ENCODE data around the gene SORBS1. TPM values are rescaled to one million over a fixed set of nuclear protein-coding genes. Genes with fewer than 3 reads are reported as not detected.

SORBS1 gene
- total and polyA plus RNA-seq, 2 of the 13 experiments (the other 11 are each of a cell fraction or from before 2014, with no cell fraction given): 16.8 to 39.8 TPM

DNA sequence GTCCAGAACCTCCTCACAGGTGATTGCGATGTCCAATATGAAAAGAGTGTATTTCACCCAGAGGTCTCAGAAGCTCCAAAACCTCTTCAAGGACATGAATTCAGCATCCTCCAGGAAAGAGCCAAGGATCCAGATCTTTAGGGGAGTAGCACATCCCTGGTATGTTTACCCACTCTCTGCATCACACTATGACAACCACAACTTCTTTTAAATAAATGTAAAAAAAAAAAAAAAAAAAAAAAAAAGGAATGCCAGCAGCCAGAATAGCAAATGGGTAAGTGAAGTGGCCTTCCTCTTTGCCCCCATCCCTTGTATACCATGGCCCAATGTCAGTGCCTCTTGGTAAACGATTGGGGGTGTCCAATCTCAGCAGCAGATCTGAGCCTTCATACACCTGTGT is 67.3 kb downstream of the SORBS1 start (continued):
- TF ChIP-seq, protein P1, sequence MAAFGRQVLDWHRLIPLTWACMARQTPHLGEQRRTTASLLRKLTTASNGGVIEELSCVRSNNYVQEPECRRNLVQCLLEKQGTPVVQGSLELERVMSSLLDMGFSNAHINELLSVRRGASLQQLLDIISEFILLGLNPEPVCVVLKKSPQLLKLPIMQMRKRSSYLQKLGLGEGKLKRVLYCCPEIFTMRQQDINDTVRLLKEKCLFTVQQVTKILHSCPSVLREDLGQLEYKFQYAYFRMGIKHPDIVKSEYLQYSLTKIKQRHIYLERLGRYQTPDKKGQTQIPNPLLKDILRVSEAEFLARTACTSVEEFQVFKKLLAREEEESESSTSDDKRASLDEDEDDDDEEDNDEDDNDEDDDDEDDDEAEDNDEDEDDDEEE (CRISPR knock-in tag; IDR thresholded peaks at IDR 0.05): no peak

DNA sequence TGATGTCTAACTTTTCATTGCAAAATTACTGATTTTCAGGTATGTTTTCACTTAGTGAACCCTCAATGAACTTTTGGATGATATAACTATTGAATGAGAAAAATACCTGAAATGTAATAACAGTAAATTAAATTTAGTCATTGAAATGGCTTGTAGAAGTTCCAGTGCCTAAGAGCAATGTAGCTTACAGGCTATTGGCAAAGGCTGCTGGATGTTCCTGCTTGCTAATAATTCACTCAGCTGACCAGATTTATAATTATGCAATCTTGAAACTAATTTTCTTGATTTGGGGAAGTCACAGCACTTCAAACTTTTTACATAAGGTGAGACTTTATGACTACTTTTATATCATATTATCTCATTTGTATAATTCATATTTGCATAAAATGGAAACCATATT is 73.2 kb downstream of the SORBS1 start:
- H3K4me1 ChIP-seq (ENCODE audit: insufficient read depth, low read length): peaks cover 42% of the 10 kb centered on the region
- POLR2A ChIA-PET: no interaction called here
- no peak for ATAC-seq

More for the DNA sequence above, 73.2 kb downstream of the SORBS1 start:
- no peak overlapping the region for H3K9ac ChIP-seq (ENCODE audit: insufficient read depth, low read depth, low read length)
- H3K79me2 ChIP-seq (ENCODE audit: insufficient read depth, low read length): peaks cover 29% of the 10 kb centered on the region
- no peaks in the 10 kb centered on the region for H4K20me1 ChIP-seq (ENCODE audit: insufficient read depth, low read length)
- BruUV-seq (replicated peaks): no TSS peak
- H3K36me3 ChIP-seq (replicated peaks in 1 of 2; ENCODE audit: control insufficient read depth in 1 of 2, insufficient read depth in 2 of 2, low read length in 2 of 2): peaks cover 9 to 43% of the 10 kb centered on the region in 2 experiments
- in situ Hi-C loops (cut with HindIII; ENCODE audit: extremely low pct_ligation_motif_present, low pct_unique_long_range_greater_than_20kb) (no loop called here), intact Hi-C loops (cut with micrococcal nuclease; ENCODE audit: unreplicated experiment) (no loop called here)
- FAIRE-seq (no peak), DNase-seq (ENCODE audit: low spot score) (no peak)
- no peak overlapping the region for H3K4me2 ChIP-seq (ENCODE audit: low read depth, low read length)
- no peak overlapping the region for H3K4me3 ChIP-seq (replicated peaks in 1 of 3; ENCODE audit: insufficient read depth in 1 of 3, low read depth in 2 of 3, low read length in 3 of 3)
- H3K9me3 ChIP-seq (ENCODE audit: low read length): no peaks in the 10 kb centered on the region
- no peak overlapping the region for H3K27ac ChIP-seq (ENCODE audit: extremely low read length, insufficient read depth, low read length)
- no peak overlapping the region for H2AFZ ChIP-seq (ENCODE audit: low read length)
- CTCF ChIA-PET (ENCODE audit: low intra/inter-chr PET ratio, low total read pairs): no interaction called here
- TF ChIP-seq ZNF12 (CRISPR knock-in tag; IDR thresholded peaks at IDR 0.05): no peak
- TF ChIP-seq, protein P2, sequence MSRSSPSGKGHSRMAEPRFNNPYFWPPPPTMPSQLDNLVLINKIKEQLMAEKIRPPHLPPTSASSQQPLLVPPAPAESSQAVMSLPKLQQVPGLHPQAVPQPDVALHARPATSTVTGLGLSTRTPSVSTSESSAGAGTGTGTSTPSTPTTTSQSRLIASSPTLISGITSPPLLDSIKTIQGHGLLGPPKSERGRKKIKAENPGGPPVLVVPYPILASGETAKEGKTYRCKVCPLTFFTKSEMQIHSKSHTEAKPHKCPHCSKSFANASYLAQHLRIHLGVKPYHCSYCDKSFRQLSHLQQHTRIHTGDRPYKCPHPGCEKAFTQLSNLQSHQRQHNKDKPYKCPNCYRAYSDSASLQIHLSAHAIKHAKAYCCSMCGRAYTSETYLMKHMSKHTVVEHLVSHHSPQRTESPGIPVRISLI (CRISPR knock-in tag; IDR thresholded peaks at IDR 0.05; ENCODE audit: borderline replicate concordance): no peak
- TF ChIP-seq ZNF431 (CRISPR knock-in tag; IDR thresholded peaks at IDR 0.05; ENCODE audit: borderline replicate concordance, low read depth): no peak
- no peak for TF ChIP-seq SNAI1 (CRISPR knock-in tag; IDR thresholded peaks at IDR 0.05; ENCODE audit: borderline replicate concordance)
- no peak for TF ChIP-seq PHF21A (CRISPR knock-in tag; IDR thresholded peaks at IDR 0.05)
- no peak for TF ChIP-seq ZNF644 (CRISPR knock-in tag; IDR thresholded peaks at IDR 0.05; ENCODE audit: low read depth)
- no peak for TF ChIP-seq ZBTB14 (CRISPR knock-in tag; IDR thresholded peaks at IDR 0.05)
- TF ChIP-seq, protein P3, sequence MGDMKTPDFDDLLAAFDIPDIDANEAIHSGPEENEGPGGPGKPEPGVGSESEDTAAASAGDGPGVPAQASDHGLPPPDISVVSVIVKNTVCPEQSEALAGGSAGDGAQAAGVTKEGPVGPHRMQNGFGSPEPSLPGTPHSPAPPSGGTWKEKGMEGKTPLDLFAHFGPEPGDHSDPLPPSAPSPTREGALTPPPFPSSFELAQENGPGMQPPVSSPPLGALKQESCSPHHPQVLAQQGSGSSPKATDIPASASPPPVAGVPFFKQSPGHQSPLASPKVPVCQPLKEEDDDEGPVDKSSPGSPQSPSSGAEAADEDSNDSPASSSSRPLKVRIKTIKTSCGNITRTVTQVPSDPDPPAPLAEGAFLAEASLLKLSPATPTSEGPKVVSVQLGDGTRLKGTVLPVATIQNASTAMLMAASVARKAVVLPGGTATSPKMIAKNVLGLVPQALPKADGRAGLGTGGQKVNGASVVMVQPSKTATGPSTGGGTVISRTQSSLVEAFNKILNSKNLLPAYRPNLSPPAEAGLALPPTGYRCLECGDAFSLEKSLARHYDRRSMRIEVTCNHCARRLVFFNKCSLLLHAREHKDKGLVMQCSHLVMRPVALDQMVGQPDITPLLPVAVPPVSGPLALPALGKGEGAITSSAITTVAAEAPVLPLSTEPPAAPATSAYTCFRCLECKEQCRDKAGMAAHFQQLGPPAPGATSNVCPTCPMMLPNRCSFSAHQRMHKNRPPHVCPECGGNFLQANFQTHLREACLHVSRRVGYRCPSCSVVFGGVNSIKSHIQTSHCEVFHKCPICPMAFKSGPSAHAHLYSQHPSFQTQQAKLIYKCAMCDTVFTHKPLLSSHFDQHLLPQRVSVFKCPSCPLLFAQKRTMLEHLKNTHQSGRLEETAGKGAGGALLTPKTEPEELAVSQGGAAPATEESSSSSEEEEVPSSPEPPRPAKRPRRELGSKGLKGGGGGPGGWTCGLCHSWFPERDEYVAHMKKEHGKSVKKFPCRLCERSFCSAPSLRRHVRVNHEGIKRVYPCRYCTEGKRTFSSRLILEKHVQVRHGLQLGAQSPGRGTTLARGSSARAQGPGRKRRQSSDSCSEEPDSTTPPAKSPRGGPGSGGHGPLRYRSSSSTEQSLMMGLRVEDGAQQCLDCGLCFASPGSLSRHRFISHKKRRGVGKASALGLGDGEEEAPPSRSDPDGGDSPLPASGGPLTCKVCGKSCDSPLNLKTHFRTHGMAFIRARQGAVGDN (CRISPR knock-in tag; IDR thresholded peaks at IDR 0.05): no peak
- no peak for TF ChIP-seq SUZ12 (IDR thresholded peaks at IDR 0.05; ENCODE audit: low read depth, low read length)
- TF ChIP-seq LRRFIP1 (CRISPR knock-in tag; conservative IDR thresholded peaks at IDR 0.05): no peak
- TF ChIP-seq FOXM1 (CRISPR knock-in tag; IDR thresholded peaks at IDR 0.05): no peak
- no peaks in the 10 kb centered on the region for H3K27me3 ChIP-seq (ENCODE audit: control insufficient read depth in 1 of 2, insufficient read depth in 2 of 2, low read length in 2 of 2)
